Suprapubic skin (tissue), 4 donors: Measurements from ENCODE around the gene MICAL2. TPM values are rescaled to one million over a fixed set of nuclear protein-coding genes. Genes with fewer than 3 reads are reported as not detected.
A peak's percentile ranks its signal among the peaks of the same experiment; 100 is the strongest.

ENCODE experiments used
- DNase-seq, 2 donors: peaks; one replicate each; pipeline ENCODE4 v3.0.0-alpha.2; 2019; ENCODE audit warnings: low spot score in 2 of 2
- H3K27ac ChIP-seq: fragments of 200-600 bp; sonication (generic); one replicate; pipeline ENCODE4 v1.5.1; 2019
- H3K27me3 ChIP-seq: fragments of 200-600 bp; sonication (generic); one replicate; pipeline ENCODE4 v1.5.1; 2019
- H3K36me3 ChIP-seq: fragments of 200-600 bp; sonication (generic); one replicate; pipeline ENCODE4 v1.5.1; 2019
- H3K4me1 ChIP-seq: fragments of 200-600 bp; sonication (generic); one replicate; pipeline ENCODE4 v1.5.1; 2019
- H3K4me3 ChIP-seq: fragments of 200-600 bp; sonication (generic); one replicate; pipeline ENCODE4 v1.5.1; 2019; ENCODE audit warnings: mild to moderate bottlenecking
- H3K9me3 ChIP-seq: fragments of 200-600 bp; sonication (generic); one replicate; pipeline ENCODE4 v1.5.1; 2019
- EP300 ChIP-seq: sonication (generic); formaldehyde crosslinking; IDR thresholded peaks from one replicate; pipeline ENCODE4 v1.6.1; 2017; ENCODE audit warnings: antibody characterized with exemption
- POLR2A ChIP-seq, 2 donors: fragments of 450-650 bp; IDR thresholded peaks; one replicate each; pipeline ENCODE4 v1.6.1; 2017; ENCODE audit warnings: antibody characterized with exemption in 2 of 2, mild to moderate bottlenecking in 2 of 2, moderate library complexity in 2 of 2
- POLR2AphosphoS5 ChIP-seq, 3 donors: sonication (generic); formaldehyde crosslinking; IDR thresholded peaks; one replicate each; pipeline ENCODE4 v1.6.1; 2017; ENCODE audit warnings: antibody characterized with exemption in 3 of 3
- WGBS: methylation state at CpG from one replicate; pipeline ENCODE4 v1.1.5; 2018; 5-methylcytosine and 5-hydroxymethylcytosine counted together
- total RNA-seq, 4 donors: library from RNA; depleted of rRNA; stranded (reverse); fragments of >200 nt; gene quantifications; one replicate each; pipeline ENCODE4 v1.1.0, GENCODE V29; 2016
- TF ChIP-seq, protein P1 (sequence below), 2 donors: fragments of 200-600 bp in 1 of 2; fragments of 450-650 bp in 1 of 2; sonication (generic) in 1 of 2; IDR thresholded peaks; one replicate each; pipeline ENCODE4 v1.5.1; 2016 to 2019; ENCODE audit warnings: antibody characterized with exemption in 2 of 2, mild to moderate bottlenecking in 1 of 2, moderate library complexity in 1 of 2

Gene MICAL2
- total RNA-seq, 4 donors from 2014 or later = 117 to 232 (median 164) TPM

DNA sequence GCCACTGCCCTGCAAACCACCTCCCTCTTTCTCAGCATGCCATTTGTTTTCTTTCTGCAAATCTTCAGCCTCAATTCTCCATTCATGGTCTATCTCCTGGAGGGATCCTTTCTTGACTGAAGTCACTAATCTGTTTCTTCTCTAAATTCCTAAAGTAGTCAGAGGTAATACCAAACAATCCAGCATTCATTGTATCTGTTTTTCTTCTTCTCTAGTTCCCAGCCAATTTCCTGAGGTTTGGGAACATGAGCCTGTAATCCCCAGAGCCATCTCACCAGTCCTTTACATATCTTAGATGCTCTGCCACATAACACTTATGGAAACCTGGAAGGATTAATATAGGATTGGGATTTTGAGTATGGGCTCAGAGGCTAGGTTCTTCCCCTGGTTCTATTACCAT is 86.5 kb downstream of the MICAL2 start:
- Histone ChIP-seq H3K9me3 (no peaks in the 10 kb centered on the region), H3K4me1 (peaks cover 20% of the 10 kb centered on the region), H3K27ac (no peak overlapping the region), H3K4me3 (no peak overlapping the region), H3K27me3 (no peaks in the 10 kb centered on the region), H3K36me3 (no peaks in the 10 kb centered on the region)
- TF ChIP-seq EP300 (no peak), POLR2AphosphoS5 (IDR thresholded peaks at IDR 0.05) (no peak), POLR2A (IDR thresholded peaks at IDR 0.05) (no peak)
- TF ChIP-seq, protein P1, sequence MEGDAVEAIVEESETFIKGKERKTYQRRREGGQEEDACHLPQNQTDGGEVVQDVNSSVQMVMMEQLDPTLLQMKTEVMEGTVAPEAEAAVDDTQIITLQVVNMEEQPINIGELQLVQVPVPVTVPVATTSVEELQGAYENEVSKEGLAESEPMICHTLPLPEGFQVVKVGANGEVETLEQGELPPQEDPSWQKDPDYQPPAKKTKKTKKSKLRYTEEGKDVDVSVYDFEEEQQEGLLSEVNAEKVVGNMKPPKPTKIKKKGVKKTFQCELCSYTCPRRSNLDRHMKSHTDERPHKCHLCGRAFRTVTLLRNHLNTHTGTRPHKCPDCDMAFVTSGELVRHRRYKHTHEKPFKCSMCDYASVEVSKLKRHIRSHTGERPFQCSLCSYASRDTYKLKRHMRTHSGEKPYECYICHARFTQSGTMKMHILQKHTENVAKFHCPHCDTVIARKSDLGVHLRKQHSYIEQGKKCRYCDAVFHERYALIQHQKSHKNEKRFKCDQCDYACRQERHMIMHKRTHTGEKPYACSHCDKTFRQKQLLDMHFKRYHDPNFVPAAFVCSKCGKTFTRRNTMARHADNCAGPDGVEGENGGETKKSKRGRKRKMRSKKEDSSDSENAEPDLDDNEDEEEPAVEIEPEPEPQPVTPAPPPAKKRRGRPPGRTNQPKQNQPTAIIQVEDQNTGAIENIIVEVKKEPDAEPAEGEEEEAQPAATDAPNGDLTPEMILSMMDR (IDR thresholded peaks at IDR 0.05) = no peak
- DNase-seq = no peak

DNA sequence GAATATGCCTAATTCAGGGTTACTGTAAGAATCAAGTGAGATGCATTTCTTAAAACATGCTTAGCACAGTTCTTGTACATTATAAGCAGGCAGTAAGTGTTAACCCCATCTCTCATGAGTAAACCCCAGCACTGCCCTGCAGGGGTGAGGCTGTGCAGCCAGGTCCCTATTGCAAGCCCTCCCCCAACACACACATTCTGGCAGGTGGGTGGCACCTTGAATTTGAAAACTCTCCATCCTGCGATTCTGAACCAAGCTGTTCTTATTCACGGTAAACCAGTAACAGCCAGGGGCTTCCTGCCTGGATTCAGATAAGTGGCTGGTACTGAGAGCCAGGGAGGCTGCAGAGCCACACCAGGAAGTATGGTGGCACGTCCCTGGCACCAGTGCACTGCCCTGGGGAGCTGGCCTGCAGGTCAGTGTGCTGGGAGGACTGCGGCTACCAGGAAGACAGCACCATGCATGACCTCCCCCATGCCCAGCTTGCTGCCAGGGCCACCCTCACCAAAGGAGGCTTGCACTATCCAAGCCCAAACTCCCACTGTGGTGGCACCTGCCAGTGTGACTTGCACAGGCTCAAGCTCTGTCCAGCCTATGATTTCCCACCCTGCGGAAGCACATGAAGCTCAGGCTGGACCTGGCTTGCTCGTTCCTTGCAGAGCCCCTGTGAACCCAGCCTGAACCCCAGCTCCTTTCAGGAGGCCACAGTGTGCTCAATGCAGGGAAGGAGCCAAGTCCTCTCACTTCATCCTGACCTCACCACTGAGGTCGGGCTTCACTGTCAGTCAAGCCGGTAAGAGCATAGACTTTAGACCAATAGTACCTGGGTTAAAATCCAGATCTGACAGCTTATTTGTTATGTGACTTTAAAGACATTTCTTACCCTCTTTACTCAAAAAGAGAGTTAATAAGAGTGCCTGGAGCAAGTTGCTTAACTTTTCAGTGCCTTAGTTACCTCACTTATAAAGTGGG is 88.1 kb downstream of the MICAL2 start:
- Histone ChIP-seq H3K27me3 (no peaks in the 10 kb centered on the region), H3K9me3 (no peaks in the 10 kb centered on the region), H3K27ac (no peak overlapping the region), H3K4me1 (peaks cover 18% of the 10 kb centered on the region), H3K4me3 (no peak overlapping the region), H3K36me3 (no peaks in the 10 kb centered on the region)
- DNase-seq = peak in 1 of 2 donors; percentile 68
- TF ChIP-seq POLR2AphosphoS5 (IDR thresholded peaks at IDR 0.05) (no peak), EP300 (no peak), POLR2A (IDR thresholded peaks at IDR 0.05) (no peak)
- TF ChIP-seq, protein P1 (IDR thresholded peaks at IDR 0.05) = no peak
- 87% methylated on average over 5 of the region's 8 CpGs for WGBS

DNA sequence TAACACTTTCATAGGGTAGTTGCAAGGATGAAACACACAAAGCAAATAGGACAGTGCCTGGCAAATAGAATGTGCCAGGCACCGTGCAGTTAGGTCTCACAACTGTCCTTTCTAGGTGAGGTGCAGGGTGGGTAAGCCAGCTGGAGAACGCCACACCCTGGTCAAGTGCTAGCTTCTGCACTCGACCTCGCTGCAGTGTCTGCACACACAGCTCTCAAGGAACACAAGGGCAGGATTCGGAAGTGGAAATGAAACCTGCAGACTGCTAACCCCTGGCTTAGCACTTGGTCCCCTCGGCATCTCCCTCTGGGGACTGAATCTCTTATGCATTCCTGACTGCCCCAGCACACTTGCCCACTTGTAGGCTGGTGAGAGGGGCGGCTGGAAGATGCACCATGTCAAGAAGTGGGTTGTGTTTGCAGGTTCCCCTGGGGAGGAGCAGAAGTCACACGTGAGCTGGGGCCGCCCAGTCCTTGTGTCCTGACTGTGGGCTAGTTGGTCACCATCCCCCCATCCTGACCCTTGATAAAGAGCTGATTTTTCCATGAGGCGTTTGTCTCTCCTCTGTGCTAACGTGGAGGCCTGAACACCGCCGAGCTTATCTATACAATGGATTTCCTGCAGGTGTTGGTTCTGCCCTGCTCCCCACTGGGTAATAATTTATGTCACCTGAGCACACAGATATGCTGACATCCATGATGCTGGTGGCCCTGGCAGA is 89.0 kb downstream of the MICAL2 start:
- Histone ChIP-seq H3K27me3 (no peaks in the 10 kb centered on the region), H3K27ac (no peak overlapping the region), H3K4me1 (peaks cover 18% of the 10 kb centered on the region), H3K36me3 (peaks cover 4% of the 10 kb centered on the region), H3K4me3 (no peak overlapping the region), H3K9me3 (no peaks in the 10 kb centered on the region)
- DNase-seq = no peak
- TF ChIP-seq, protein P1 (IDR thresholded peaks at IDR 0.05) = no peak
- TF ChIP-seq EP300 (no peak), POLR2A (IDR thresholded peaks at IDR 0.05) (no peak), POLR2AphosphoS5 (IDR thresholded peaks at IDR 0.05) (no peak)
- whole genome bisulfite sequencing = 74% methylated on average over 8 of the region's 13 CpGs

DNA sequence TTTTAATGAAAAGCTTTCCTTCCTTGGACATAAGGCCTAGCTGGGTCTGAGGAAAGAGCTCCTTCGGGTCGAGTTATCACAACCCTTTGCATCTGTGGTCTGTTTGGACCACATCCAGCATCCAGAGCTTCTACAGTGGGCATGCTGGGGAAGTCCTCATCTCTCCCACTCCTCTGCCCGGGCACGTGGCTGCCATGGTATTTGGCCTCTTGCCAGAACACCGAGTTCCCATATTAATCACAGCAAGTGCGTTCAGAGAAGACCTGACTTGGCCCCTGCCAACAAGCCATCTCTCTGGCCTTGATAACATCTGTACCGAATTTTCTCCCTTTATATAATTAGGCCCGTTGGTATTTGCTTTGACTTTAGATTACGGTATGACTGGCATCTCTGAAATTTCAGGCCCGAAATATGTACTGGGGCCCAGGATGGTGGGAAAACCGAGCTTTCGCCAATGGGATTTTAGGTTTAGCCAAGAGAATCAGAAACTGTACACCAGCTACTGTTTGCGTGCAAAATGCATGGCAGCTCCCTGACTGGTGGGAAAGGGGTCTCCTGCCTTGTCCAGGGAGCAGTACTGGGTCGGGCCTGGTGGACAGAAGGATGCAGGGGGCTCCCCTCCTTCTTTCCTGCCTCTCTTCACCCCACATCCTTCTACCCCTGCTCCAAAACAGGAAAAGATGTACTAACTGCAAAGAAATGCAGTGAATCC is 90.0 kb downstream of the MICAL2 start:
- peaks cover 18% of the 10 kb centered on the region for H3K4me1 ChIP-seq
- no peak for DNase-seq

More for the DNA sequence above, 90.0 kb downstream of the MICAL2 start:
- TF ChIP-seq POLR2A (IDR thresholded peaks at IDR 0.05) (no peak), EP300 (no peak), POLR2AphosphoS5 (IDR thresholded peaks at IDR 0.05) (no peak)
- TF ChIP-seq, protein P1 (IDR thresholded peaks at IDR 0.05) = no peak
- Histone ChIP-seq H3K27me3 (no peaks in the 10 kb centered on the region), H3K36me3 (peaks cover 8% of the 10 kb centered on the region), H3K9me3 (no peaks in the 10 kb centered on the region), H3K27ac (peak overlapping the region; percentile 42), H3K4me3 (no peak overlapping the region)
- WGBS = 42% methylated on average over 14 of the region's 14 CpGs
